Upper lobe of right lung (tissue), 1 donor: ENCODE results near the gene RANBP9. TPM values are rescaled to one million over a fixed set of nuclear protein-coding genes. Genes with fewer than 3 reads are reported as not detected.

Experiments
- ATAC-seq: fragments of 200-7000 bp; cut with Tn5 transposase; one replicate; pipeline ENCODE4 v1.9.1; 2020; ENCODE audit warnings: mild to moderate bottlenecking, moderate library complexity
- DNase-seq: peaks from one replicate; pipeline ENCODE4 v3.0.0-alpha.2; 2020
- H3K27ac ChIP-seq: fragments of 200-600 bp; one replicate; pipeline ENCODE4 v1.8.0; 2022
- H3K27me3 ChIP-seq: fragments of 200-600 bp; one replicate; pipeline ENCODE4 v1.8.0; 2022; ENCODE audit warnings: mild to moderate bottlenecking
- H3K36me3 ChIP-seq: fragments of 200-600 bp; one replicate; pipeline ENCODE4 v1.8.0; 2022
- H3K4me1 ChIP-seq: fragments of 200-600 bp; one replicate; pipeline ENCODE4 v1.8.0; 2022
- H3K4me3 ChIP-seq: fragments of 200-600 bp; one replicate; pipeline ENCODE4 v1.8.0; 2022; ENCODE audit warnings: mild to moderate bottlenecking
- H3K9me3 ChIP-seq: fragments of 200-600 bp; one replicate; pipeline ENCODE4 v1.8.0; 2022
- CTCF ChIP-seq: fragments of 200-600 bp; IDR thresholded peaks from one replicate; pipeline ENCODE4 v1.8.0; 2022; ENCODE audit warnings: antibody characterized with exemption
- intact Hi-C: fragments of 100-400 bp; cut with DNase I; formaldehyde crosslinking; loops from one replicate; pipeline ENCODE4 v1.11.0; 2022
- total RNA-seq: library from RNA; stranded (reverse); fragmentation: NEBNext Ultra II Directional; extraction: Animal tissue kit (Norgen Biotek cat#: 25700); gene quantifications from one replicate; pipeline ENCODE4 v1.2.1, GENCODE V29; 2021
- donor health status: DM: no; HTN: yes; CAD: no; lungs with severe emphysema.

Gene RANBP9
- total RNA-seq, 1 donor from 2014 or later = 38.5 TPM

GRCh38 chr6:13672904-13673303, 38.7 kb downstream of the RANBP9 start:
- DNase-seq (no peak), ATAC-seq (no peak)
- Histone ChIP-seq H3K36me3 (no peaks in the 10 kb centered on the region), H3K9me3 (peaks cover 8% of the 10 kb centered on the region), H3K4me1 (peaks cover 11% of the 10 kb centered on the region), H3K27me3 (no peaks in the 10 kb centered on the region), H3K4me3 (no peak overlapping the region), H3K27ac (no peak overlapping the region)
- intact Hi-C loops = no loop called here
- TF ChIP-seq CTCF = no peak

GRCh38 chr6:13671548-13672127, 40.0 kb downstream of the RANBP9 start:
- ATAC-seq (no peak), DNase-seq (no peak)
- Histone ChIP-seq H3K9me3 (peaks cover 2% of the 10 kb centered on the region), H3K27me3 (no peaks in the 10 kb centered on the region), H3K27ac (no peak overlapping the region), H3K4me1 (peaks cover 15% of the 10 kb centered on the region), H3K4me3 (no peak overlapping the region), H3K36me3 (no peaks in the 10 kb centered on the region)
- no peak for TF ChIP-seq CTCF
- intact Hi-C loops = no loop called here

- Histone ChIP-seq H3K4me1 (peaks cover 17% of the 10 kb centered on the region), H3K36me3 (no peaks in the 10 kb centered on the region), H3K27ac (no peak overlapping the region), H3K4me3 (no peak overlapping the region), H3K27me3 (no peaks in the 10 kb centered on the region), H3K9me3 (no peaks in the 10 kb centered on the region)
- no peak for ATAC-seq
- intact Hi-C loops = no loop called here
- no peak for DNase-seq
- TF ChIP-seq CTCF = no peak
Measured at GRCh38 chr6:13669476-13669875, 42.2 kb downstream of the RANBP9 start.

- Histone ChIP-seq H3K36me3 (no peaks in the 10 kb centered on the region), H3K9me3 (no peaks in the 10 kb centered on the region)
- intact Hi-C loops = no loop called here
Measured at GRCh38 chr6:13668291-13668928, 43.2 kb downstream of the RANBP9 start.

GRCh38 chr6:13667655-13668054, 44.0 kb downstream of the RANBP9 start:
- ATAC-seq (no peak), DNase-seq (no peak)
- no peak overlapping the region for H3K4me3 ChIP-seq
- no peaks in the 10 kb centered on the region for H3K36me3 ChIP-seq
- H3K27ac ChIP-seq = no peak overlapping the region
- H3K27me3 ChIP-seq = no peaks in the 10 kb centered on the region
- H3K4me1 ChIP-seq = peaks cover 11% of the 10 kb centered on the region
- TF ChIP-seq CTCF = no peak
- intact Hi-C loops = no loop called here
- H3K9me3 ChIP-seq = no peaks in the 10 kb centered on the region

More at GRCh38 chr6:13668291-13668928, 43.2 kb downstream of the RANBP9 start:
- DNase-seq (no peak), ATAC-seq (no peak)
- TF ChIP-seq CTCF = no peak
- no peak overlapping the region for H3K4me3 ChIP-seq
- H3K27ac ChIP-seq = no peak overlapping the region
- H3K27me3 ChIP-seq = no peaks in the 10 kb centered on the region
- peaks cover 16% of the 10 kb centered on the region for H3K4me1 ChIP-seq
